HEK293 (cell line): ENCODE measurements around the gene POLA2.

Source experiments
- CTCF ChIA-PET: fragments of 350-600 bp; formaldehyde crosslinking; extraction: SDS; loops from one replicate; lab custom pipeline; 2021; ENCODE audit warnings: antibody characterized with exemption; lab: Yijun Ruan, JAX
- POLR2A ChIA-PET: fragments of 300-600 bp; formaldehyde crosslinking; extraction: SDS; loops from one replicate; lab custom pipeline; 2020; ENCODE audit warnings: antibody characterized with exemption, inconsistent platforms; lab: Yijun Ruan, JAX
- H3K27ac ChIP-seq: fragments of 200-500 bp; sonication (Bioruptor generic); 2 replicates; pipeline ENCODE4 v1.5.1; 2014; ENCODE audit warnings: low read depth, low read length, control low read depth, inconsistent platforms; ENCODE audit errors: extremely low read depth
- H3K36me3 ChIP-seq, 2 experiments: fragments of 200-500 bp in 1 of 2; sonication (Bioruptor generic) in 1 of 2; 1 replicate in 1 of 2; 2 replicates in 1 of 2; pipeline ENCODE4 v1.5.1; 2014 to 2017; ENCODE audit warnings: inconsistent platforms in 2 of 2, low read length in 2 of 2; ENCODE audit not compliant: control insufficient read depth in 2 of 2, insufficient read depth in 1 of 2
- H3K4me1 ChIP-seq: fragments of 200-500 bp; sonication (Bioruptor generic); 2 replicates; pipeline ENCODE4 v1.5.1; 2014; ENCODE audit warnings: mild to moderate bottlenecking, low read length, inconsistent platforms; ENCODE audit not compliant: control insufficient read depth, insufficient read depth
- H3K4me3 ChIP-seq: 2 replicates; pipeline ENCODE4 v1.5.1; 2011; ENCODE audit warnings: low read depth, mild to moderate bottlenecking, control low read depth, low read length, moderate library complexity
- H3K9me3 ChIP-seq: fragments of 200-500 bp; sonication (Bioruptor generic); 2 replicates; pipeline ENCODE4 v1.5.1; 2014; ENCODE audit warnings: low read depth, low read length, inconsistent platforms; ENCODE audit not compliant: control insufficient read depth, insufficient read depth
- HOXD13 ChIP-seq: sonication (generic); formaldehyde crosslinking; IDR thresholded peaks from 2 replicates; pipeline ENCODE4 v1.8.0; 2022; ENCODE audit warnings: missing genetic modification reagents, borderline replicate concordance
- MEIS1 ChIP-seq: sonication (generic); formaldehyde crosslinking; IDR thresholded peaks from 2 replicates; pipeline ENCODE4 v1.8.1; 2022; ENCODE audit warnings: missing genetic modification reagents, mild to moderate bottlenecking, borderline replicate concordance
- ZFP69B ChIP-seq: fragments of 450-650 bp; formaldehyde crosslinking; IDR thresholded peaks from 2 replicates; pipeline ENCODE4 v1.5.1; 2016; ENCODE audit warnings: missing biosample characterization, missing genetic modification characterization
- ZNF157 ChIP-seq: fragments of 450-650 bp; formaldehyde crosslinking; IDR thresholded peaks from 2 replicates; pipeline ENCODE4 v1.5.1; 2016; ENCODE audit warnings: missing biosample characterization, missing genetic modification characterization
- ZNF16 ChIP-seq: fragments of 450-650 bp; formaldehyde crosslinking; IDR thresholded peaks from 2 replicates; pipeline ENCODE4 v1.5.1; 2016; ENCODE audit warnings: low read depth, missing biosample characterization, missing genetic modification characterization
- ZNF202 ChIP-seq: fragments of 450-650 bp; formaldehyde crosslinking; IDR thresholded peaks from 2 replicates; pipeline ENCODE4 v1.5.1; 2016; ENCODE audit warnings: missing biosample characterization, missing genetic modification characterization, borderline replicate concordance
- ZNF211 ChIP-seq: fragments of 450-650 bp; formaldehyde crosslinking; IDR thresholded peaks from 2 replicates; pipeline ENCODE4 v1.5.1; 2016; ENCODE audit warnings: low read depth, missing biosample characterization, missing genetic modification characterization
- ZNF221 ChIP-seq: fragments of 450-650 bp; formaldehyde crosslinking; IDR thresholded peaks from 2 replicates; pipeline ENCODE4 v1.5.1; 2017; ENCODE audit warnings: missing biosample characterization, missing genetic modification characterization, borderline replicate concordance
- ZNF223 ChIP-seq: fragments of 450-650 bp; formaldehyde crosslinking; IDR thresholded peaks from 2 replicates; pipeline ENCODE4 v1.5.1; 2016; ENCODE audit warnings: missing biosample characterization, missing genetic modification characterization
- ZNF239 ChIP-seq: fragments of 450-650 bp; formaldehyde crosslinking; IDR thresholded peaks from 2 replicates; pipeline ENCODE4 v1.5.1; 2016; ENCODE audit warnings: missing biosample characterization, missing genetic modification characterization
- ZNF426 ChIP-seq: fragments of 450-650 bp; formaldehyde crosslinking; IDR thresholded peaks from 2 replicates; pipeline ENCODE4 v1.5.1; 2017; ENCODE audit warnings: missing biosample characterization, missing genetic modification characterization, mild to moderate bottlenecking, inconsistent platforms, moderate library complexity
- ZNF660 ChIP-seq: fragments of 450-650 bp; IDR thresholded peaks from 2 replicates; pipeline ENCODE4 v1.5.1; 2018; ENCODE audit warnings: missing biosample characterization, mild to moderate bottlenecking, missing genetic modification characterization
- ZNF670 ChIP-seq: fragments of 450-650 bp; formaldehyde crosslinking; IDR thresholded peaks from 2 replicates; pipeline ENCODE4 v1.5.1; 2016; ENCODE audit warnings: missing biosample characterization, missing genetic modification characterization, low read depth
- ZNF677 ChIP-seq: fragments of 450-650 bp; IDR thresholded peaks from 2 replicates; pipeline ENCODE4 v1.5.0; 2018; ENCODE audit warnings: missing biosample characterization, mild to moderate bottlenecking, missing genetic modification characterization, moderate library complexity
- ZNF768 ChIP-seq: fragments of 450-650 bp; formaldehyde crosslinking; IDR thresholded peaks from 2 replicates; pipeline ENCODE4 v1.5.1; 2018; ENCODE audit warnings: missing biosample characterization, mild to moderate bottlenecking, missing genetic modification characterization
- TF ChIP-seq, protein P1 (sequence below): fragments of 450-650 bp; formaldehyde crosslinking; IDR thresholded peaks from 2 replicates; pipeline ENCODE4 v1.5.1; 2016; ENCODE audit warnings: missing biosample characterization, missing genetic modification characterization, borderline replicate concordance
- TF ChIP-seq, protein P2 (sequence below): fragments of 450-650 bp; formaldehyde crosslinking; IDR thresholded peaks from 2 replicates; pipeline ENCODE4 v1.5.1; 2016; ENCODE audit warnings: missing biosample characterization, missing genetic modification characterization
- TF ChIP-seq, protein P3 (sequence below): fragments of 450-650 bp; formaldehyde crosslinking; IDR thresholded peaks from 2 replicates; pipeline ENCODE4 v1.5.1; 2016; ENCODE audit warnings: missing biosample characterization, missing genetic modification characterization
- TF ChIP-seq, protein P4 (sequence below): fragments of 450-650 bp; formaldehyde crosslinking; IDR thresholded peaks from 2 replicates; pipeline ENCODE4; 2016; ENCODE audit warnings: missing biosample characterization, missing genetic modification characterization
- TF ChIP-seq, protein P5 (sequence below): fragments of 450-650 bp; formaldehyde crosslinking; IDR thresholded peaks from 2 replicates; pipeline ENCODE4 v1.5.1; 2016; ENCODE audit warnings: missing biosample characterization, missing genetic modification characterization

Gene POLA2

DNA sequence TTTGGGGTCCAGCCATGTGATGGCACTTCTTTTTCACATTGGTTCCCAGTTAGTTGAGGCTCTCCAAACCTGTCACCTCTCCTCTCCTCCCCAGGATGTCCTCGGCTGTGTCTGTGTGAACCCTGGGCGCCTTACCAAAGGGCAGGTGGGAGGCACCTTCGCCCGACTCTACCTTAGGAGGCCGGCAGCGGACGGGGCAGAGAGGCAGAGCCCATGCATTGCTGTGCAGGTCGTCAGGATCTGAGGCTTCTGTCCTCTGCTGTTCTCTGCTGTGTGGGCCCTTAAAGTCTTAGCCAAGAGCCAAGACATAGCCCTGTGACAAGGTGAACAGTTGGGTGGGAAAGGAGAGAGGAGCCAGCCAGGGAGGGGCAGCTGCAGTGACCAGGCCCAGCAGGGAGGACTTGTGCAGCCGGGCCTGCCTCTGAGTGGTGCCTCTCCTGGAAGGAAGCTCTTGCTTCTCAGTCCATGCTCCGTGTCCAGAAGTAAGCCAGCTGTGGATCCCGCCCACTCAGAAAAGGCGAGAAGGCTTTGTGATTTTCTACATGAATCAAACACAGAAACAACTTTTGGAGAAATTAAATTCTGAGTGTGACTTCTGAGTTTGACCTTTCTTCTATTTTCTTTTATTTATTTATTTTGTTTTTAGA lies 35.4 kb downstream of the POLA2 start:
- no peak for TF ChIP-seq ZNF660 (tag by site-specific recombination)
- TF ChIP-seq, protein P1, sequence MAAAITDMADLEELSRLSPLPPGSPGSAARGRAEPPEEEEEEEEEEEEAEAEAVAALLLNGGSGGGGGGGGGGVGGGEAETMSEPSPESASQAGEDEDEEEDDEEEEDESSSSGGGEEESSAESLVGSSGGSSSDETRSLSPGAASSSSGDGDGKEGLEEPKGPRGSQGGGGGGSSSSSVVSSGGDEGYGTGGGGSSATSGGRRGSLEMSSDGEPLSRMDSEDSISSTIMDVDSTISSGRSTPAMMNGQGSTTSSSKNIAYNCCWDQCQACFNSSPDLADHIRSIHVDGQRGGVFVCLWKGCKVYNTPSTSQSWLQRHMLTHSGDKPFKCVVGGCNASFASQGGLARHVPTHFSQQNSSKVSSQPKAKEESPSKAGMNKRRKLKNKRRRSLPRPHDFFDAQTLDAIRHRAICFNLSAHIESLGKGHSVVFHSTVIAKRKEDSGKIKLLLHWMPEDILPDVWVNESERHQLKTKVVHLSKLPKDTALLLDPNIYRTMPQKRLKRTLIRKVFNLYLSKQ (tag by site-specific recombination): no peak
- no peak for TF ChIP-seq ZFP69B (tag by site-specific recombination)
- TF ChIP-seq ZNF670 (tag by site-specific recombination): no peak
- no peak for TF ChIP-seq ZNF223 (tag by site-specific recombination)
- no peak for TF ChIP-seq ZNF202 (tag by site-specific recombination)
- TF ChIP-seq ZNF16 (tag by site-specific recombination): no peak
- TF ChIP-seq HOXD13 (CRISPR knock-in tag): no peak
- no peak for TF ChIP-seq ZNF426 (tag by site-specific recombination)
- no peak for TF ChIP-seq ZNF677 (tag by site-specific recombination)
- TF ChIP-seq, protein P2, sequence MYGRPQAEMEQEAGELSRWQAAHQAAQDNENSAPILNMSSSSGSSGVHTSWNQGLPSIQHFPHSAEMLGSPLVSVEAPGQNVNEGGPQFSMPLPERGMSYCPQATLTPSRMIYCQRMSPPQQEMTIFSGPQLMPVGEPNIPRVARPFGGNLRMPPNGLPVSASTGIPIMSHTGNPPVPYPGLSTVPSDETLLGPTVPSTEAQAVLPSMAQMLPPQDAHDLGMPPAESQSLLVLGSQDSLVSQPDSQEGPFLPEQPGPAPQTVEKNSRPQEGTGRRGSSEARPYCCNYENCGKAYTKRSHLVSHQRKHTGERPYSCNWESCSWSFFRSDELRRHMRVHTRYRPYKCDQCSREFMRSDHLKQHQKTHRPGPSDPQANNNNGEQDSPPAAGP (tag by site-specific recombination): no peak
- TF ChIP-seq ZNF157 (tag by site-specific recombination): no peak
- TF ChIP-seq ZNF221 (tag by site-specific recombination): no peak
- TF ChIP-seq MEIS1: no peak
- TF ChIP-seq, protein P3, sequence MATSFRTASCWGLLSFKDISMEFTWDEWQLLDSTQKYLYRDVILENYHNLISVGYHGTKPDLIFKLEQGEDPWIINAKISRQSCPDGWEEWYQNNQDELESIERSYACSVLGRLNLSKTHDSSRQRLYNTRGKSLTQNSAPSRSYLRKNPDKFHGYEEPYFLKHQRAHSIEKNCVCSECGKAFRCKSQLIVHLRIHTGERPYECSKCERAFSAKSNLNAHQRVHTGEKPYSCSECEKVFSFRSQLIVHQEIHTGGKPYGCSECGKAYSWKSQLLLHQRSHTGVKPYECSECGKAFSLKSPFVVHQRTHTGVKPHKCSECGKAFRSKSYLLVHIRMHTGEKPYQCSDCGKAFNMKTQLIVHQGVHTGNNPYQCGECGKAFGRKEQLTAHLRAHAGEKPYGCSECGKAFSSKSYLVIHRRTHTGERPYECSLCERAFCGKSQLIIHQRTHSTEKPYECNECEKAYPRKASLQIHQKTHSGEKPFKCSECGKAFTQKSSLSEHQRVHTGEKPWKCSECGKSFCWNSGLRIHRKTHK (tag by site-specific recombination): no peak
- TF ChIP-seq ZNF239: no peak
- TF ChIP-seq, protein P4, sequence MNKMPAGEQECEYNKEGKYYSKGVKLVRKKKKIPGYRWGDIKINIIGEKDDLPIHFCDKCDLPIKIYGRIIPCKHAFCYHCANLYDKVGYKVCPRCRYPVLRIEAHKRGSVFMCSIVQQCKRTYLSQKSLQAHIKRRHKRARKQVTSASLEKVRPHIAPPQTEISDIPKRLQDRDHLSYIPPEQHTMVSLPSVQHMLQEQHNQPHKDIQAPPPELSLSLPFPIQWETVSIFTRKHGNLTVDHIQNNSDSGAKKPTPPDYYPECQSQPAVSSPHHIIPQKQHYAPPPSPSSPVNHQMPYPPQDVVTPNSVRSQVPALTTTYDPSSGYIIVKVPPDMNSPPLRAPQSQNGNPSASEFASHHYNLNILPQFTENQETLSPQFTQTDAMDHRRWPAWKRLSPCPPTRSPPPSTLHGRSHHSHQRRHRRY (tag by site-specific recombination): no peak
- TF ChIP-seq ZNF211 (tag by site-specific recombination): no peak
- no peak for TF ChIP-seq ZNF768 (tag by site-specific recombination)
- TF ChIP-seq, protein P5, sequence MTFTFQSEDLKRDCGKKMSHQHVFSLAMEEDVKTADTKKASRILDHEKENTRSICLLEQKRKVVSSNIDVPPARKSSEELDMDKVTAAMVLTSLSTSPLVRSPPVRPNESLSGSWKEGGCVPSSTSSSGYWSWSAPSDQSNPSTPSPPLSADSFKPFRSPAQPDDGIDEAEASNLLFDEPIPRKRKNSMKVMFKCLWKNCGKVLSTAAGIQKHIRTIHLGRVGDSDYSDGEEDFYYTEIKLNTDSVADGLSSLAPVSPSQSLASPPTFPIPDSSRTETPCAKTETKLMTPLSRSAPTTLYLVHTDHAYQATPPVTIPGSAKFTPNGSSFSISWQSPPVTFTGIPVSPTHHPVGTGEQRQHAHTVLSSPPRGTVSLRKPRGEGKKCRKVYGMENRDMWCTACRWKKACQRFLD (tag by site-specific recombination): no peak
- H3K4me3 ChIP-seq: no peak overlapping the region
- ChIA-PET CTCF (interaction anchor here (1.2 to 4.3 kb wide), 3 partner anchors 18 to 32 kb away, joined by 5 to 36 read pairs (median 6); partner anchors contain the start of gene CDC42EP2), POLR2A (no interaction called here)
- H3K9me3 ChIP-seq: no peaks in the 10 kb centered on the region
- H3K4me1 ChIP-seq: no peaks in the 10 kb centered on the region
- no peak overlapping the region for H3K27ac ChIP-seq
- peaks cover 0 to 91% of the 10 kb centered on the region in 2 experiments for H3K36me3 ChIP-seq
